Prostate gland (tissue), 2 donors: ENCODE data around the gene C2orf69.

Experiments
- POLR2A ChIP-seq: fragments of 450-650 bp; IDR thresholded peaks from one replicate; pipeline ENCODE4 v1.6.1; 2016; ENCODE audit warnings: antibody characterized with exemption, mild to moderate bottlenecking
- POLR2AphosphoS5 ChIP-seq: sonication (generic); formaldehyde crosslinking; IDR thresholded peaks from one replicate; pipeline ENCODE4 v1.6.1; 2017; ENCODE audit warnings: antibody characterized with exemption
- TF ChIP-seq, protein P1 (sequence below), 4 experiments: fragments of 200-600 bp in 2 of 4; fragments of 450-650 bp in 2 of 4; sonication (generic) in 2 of 4; IDR thresholded peaks; 1 replicate in 3 of 4; 2 replicates in 1 of 4; pipeline ENCODE4 v1.5.1; 2016 to 2019; ENCODE audit warnings: antibody characterized with exemption in 4 of 4, mild to moderate bottlenecking in 2 of 4, moderate library complexity in 2 of 4

DNA sequence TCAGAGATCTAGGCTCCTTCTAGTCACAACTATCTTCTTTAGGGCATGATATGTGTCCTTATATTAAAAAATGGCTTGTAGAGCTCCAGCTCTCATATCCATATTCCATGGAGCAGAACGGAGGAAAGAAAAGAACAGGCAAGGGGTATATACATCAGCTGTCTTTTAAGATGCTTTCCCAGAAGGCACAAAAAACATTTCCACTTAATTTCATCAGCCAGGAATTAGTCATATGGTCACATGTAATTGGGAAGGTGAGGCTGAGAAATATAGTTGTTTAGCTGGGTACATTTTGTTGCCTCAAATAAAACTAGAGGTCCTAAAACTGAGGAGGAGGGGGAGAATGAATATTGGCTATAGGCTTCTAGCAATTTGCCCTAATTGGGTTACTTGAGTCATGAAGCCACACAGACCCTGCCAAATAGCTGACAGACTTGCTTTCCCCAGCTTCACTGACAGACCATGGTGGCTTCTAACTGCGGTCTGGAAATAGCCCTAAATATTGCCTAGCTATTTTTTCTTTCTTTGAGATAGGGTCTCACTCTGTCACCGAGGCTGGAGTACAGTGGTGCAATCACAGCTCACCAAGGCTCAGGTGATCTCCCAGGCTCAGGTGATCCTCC lies 64.3 kb downstream of the C2orf69 start:
- TF ChIP-seq POLR2AphosphoS5 (no peak), POLR2A (no peak)
- TF ChIP-seq, protein P1, sequence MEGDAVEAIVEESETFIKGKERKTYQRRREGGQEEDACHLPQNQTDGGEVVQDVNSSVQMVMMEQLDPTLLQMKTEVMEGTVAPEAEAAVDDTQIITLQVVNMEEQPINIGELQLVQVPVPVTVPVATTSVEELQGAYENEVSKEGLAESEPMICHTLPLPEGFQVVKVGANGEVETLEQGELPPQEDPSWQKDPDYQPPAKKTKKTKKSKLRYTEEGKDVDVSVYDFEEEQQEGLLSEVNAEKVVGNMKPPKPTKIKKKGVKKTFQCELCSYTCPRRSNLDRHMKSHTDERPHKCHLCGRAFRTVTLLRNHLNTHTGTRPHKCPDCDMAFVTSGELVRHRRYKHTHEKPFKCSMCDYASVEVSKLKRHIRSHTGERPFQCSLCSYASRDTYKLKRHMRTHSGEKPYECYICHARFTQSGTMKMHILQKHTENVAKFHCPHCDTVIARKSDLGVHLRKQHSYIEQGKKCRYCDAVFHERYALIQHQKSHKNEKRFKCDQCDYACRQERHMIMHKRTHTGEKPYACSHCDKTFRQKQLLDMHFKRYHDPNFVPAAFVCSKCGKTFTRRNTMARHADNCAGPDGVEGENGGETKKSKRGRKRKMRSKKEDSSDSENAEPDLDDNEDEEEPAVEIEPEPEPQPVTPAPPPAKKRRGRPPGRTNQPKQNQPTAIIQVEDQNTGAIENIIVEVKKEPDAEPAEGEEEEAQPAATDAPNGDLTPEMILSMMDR (IDR thresholded peaks at IDR 0.05): no peak
